ENCODE data around the gene VAV1. TPM values are rescaled to one million over a fixed set of nuclear protein-coding genes. Genes with fewer than 3 reads are reported as not detected.

The VAV1 gene
- polyA plus RNA-seq, 1 experiment: not detected

DNA sequence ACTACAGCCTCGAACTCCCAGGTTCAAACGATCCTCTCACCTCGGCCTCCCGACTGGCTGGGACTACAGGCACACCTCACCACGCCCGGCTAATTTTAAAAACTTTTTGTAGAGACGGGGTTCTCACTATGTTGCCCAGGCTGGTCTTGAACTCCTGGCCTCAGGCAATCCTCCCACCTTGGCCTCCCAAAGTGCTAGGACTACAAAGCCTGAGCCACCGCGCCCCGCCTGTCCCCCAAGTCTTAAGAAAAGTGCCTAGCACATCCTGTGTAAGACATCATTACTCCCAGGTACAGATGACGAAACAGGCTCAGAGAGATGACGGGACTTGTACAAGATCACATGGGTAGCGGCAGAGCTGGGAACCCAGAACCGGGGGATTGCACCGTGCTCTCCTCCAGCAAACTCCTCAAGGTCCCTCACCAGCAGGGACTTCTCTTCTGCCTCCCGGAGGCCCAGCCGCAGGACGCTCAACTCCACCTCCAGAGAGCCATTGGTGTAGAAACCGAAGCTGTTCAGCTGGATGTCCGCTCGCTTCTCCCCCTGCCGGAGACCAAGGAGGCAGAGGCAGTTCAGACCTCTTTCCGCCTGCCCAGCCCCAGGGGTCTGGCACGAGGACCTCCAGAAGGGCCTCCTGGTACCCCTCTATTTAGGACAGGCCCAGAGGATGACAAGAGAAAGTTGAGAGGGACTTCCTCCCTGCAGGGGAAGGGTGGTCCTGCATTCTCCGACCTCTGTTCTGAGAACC, 36.2 kb upstream of the VAV1 start:
- CTCF ChIA-PET: interaction anchor here (0.8 to 6.6 kb wide), 15 partner anchors 8 to 220 kb away, joined by 3 to 51 read pairs (median 4); partner anchors contain the start of gene C3
- TF ChIP-seq, protein P1, sequence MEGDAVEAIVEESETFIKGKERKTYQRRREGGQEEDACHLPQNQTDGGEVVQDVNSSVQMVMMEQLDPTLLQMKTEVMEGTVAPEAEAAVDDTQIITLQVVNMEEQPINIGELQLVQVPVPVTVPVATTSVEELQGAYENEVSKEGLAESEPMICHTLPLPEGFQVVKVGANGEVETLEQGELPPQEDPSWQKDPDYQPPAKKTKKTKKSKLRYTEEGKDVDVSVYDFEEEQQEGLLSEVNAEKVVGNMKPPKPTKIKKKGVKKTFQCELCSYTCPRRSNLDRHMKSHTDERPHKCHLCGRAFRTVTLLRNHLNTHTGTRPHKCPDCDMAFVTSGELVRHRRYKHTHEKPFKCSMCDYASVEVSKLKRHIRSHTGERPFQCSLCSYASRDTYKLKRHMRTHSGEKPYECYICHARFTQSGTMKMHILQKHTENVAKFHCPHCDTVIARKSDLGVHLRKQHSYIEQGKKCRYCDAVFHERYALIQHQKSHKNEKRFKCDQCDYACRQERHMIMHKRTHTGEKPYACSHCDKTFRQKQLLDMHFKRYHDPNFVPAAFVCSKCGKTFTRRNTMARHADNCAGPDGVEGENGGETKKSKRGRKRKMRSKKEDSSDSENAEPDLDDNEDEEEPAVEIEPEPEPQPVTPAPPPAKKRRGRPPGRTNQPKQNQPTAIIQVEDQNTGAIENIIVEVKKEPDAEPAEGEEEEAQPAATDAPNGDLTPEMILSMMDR (IDR thresholded peaks at IDR 0.05; ENCODE audit: insufficient read depth, low read depth, low read length): peak; percentile 81
- H3K4me3 ChIP-seq (ENCODE audit: low read depth, low read length): peak overlapping the region; percentile 84
- H3K36me3 ChIP-seq (ENCODE audit: control insufficient read depth, insufficient read depth, low read length): peaks cover 13% of the 10 kb centered on the region
- DNase-seq (ENCODE audit: low read depth): peak; percentile 31
- no peaks in the 10 kb centered on the region for H3K27me3 ChIP-seq (ENCODE audit: control insufficient read depth, insufficient read depth, low read length)
- POLR2A ChIA-PET: interaction anchor here (0.5 kb wide), 1 partner anchor 527 kb away, joined by 6 read pairs; no protein-coding TSS in a partner anchor

- TF ChIP-seq, protein P1 (IDR thresholded peaks at IDR 0.05; ENCODE audit: insufficient read depth, low read depth, low read length): no peak
- ChIA-PET CTCF (interaction anchor here (0.8 to 6.6 kb wide), 12 partner anchors 9 to 219 kb away, joined by 3 to 51 read pairs (median 4); partner anchors contain the start of gene C3), POLR2A (interaction anchor here (0.5 to 0.6 kb wide), 2 partner anchors 527 to 1183 kb away, joined by 5 to 6 read pairs; partner anchors contain the start of gene SNAPC2)
- DNase-seq (ENCODE audit: low read depth): no peak
- Histone ChIP-seq H3K36me3 (ENCODE audit: control insufficient read depth, insufficient read depth, low read length) (peaks cover 10% of the 10 kb centered on the region), H3K4me3 (ENCODE audit: low read depth, low read length) (peak overlapping the region; percentile 84), H3K27me3 (ENCODE audit: control insufficient read depth, insufficient read depth, low read length) (no peaks in the 10 kb centered on the region)
Observed at GRCh38 chr19:6736917-6737283, 35.6 kb upstream of the VAV1 start.

- TF ChIP-seq, protein P1 (IDR thresholded peaks at IDR 0.05; ENCODE audit: insufficient read depth, low read depth, low read length): no peak
- Histone ChIP-seq H3K4me3 (ENCODE audit: low read depth, low read length) (peak within 1 kb of the TSS; percentile 84), H3K36me3 (ENCODE audit: control insufficient read depth, insufficient read depth, low read length) (peaks cover 9% of the 10 kb centered on the region; the same call in 1 of the 2 replicates), H3K27me3 (ENCODE audit: control insufficient read depth, insufficient read depth, low read length) (no peaks in the 10 kb centered on the region)
- POLR2A ChIA-PET: interaction anchor here (0.6 kb wide), 1 partner anchor 1183 kb away, joined by 5 read pairs; the partner anchor contains the start of gene SNAPC2
- peak; percentile 100 for DNase-seq (ENCODE audit: low read depth)
- CTCF ChIA-PET: interaction anchor here (0.6 to 6.6 kb wide), 12 partner anchors 8 to 219 kb away, joined by 3 to 51 read pairs (median 4); partner anchors contain the start of gene C3
Observed at GRCh38 chr19:6737284-6737872, 35.1 kb upstream of the VAV1 start, which contains the start of gene GPR108. TSS of gene GPR108 (minus strand) at chr19:6737580. CDS start at chr19:6737576, 4 bp downstream.

DNA sequence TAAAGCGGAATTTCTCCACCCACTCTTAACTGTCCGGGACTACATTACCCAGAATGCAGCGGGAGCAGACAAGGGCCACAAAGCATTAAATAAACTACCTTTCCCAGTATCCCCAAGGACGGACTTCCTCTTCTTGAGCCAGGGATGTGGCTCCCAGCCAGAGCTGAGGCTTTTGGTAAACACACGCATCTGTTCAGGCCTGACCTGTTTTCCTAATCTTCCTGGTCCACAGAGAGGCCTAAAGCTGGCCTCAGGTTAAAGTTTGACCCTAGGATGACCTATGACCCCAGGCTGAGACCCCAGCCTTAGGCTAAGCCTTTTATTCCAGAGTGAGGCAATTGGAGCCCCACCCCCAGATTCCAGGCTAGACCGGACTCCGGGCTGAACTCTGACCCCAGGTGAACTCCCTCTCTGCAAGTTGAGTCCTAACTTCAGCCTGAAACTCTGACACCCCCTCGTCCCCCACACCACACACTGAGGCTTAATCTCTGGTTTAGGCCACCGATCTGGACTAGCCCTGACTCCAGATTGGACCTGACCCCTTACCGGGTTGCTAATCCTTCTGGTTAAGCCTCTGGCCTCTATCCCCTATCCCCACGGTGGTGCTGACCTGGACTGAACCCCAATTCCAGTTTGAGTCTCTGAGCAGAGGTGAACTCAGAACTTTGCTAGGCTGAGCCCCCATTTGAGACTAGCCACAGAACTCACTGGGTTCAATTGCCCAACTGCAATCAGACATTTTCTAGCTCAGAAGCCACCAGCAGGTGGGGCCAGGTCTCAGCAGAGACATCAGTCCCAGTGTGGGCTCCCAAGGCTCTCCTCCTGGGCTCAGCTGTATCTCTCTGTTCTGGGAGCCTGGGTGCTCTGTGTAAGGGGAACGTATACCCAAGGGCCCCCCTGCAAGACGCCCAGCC, 34.4 kb upstream of the VAV1 start:
- no peaks in the 10 kb centered on the region for H3K27me3 ChIP-seq (ENCODE audit: control insufficient read depth, insufficient read depth, low read length)
- TF ChIP-seq, protein P1 (IDR thresholded peaks at IDR 0.05; ENCODE audit: insufficient read depth, low read depth, low read length): peak; percentile 79
- H3K36me3 ChIP-seq (ENCODE audit: control insufficient read depth, insufficient read depth, low read length): peaks cover 5% of the 10 kb centered on the region
- ChIA-PET POLR2A (interaction anchor here (0.6 kb wide), 1 partner anchor 1182 kb away, joined by 5 read pairs; the partner anchor contains the start of gene SNAPC2), CTCF (interaction anchor here (0.6 to 6.6 kb wide), 14 partner anchors 9 to 222 kb away, joined by 3 to 51 read pairs (median 3); partner anchors contain the start of gene C3)
- no peak for DNase-seq (ENCODE audit: low read depth)
- no peak overlapping the region for H3K4me3 ChIP-seq (ENCODE audit: low read depth, low read length)

Measured in BJ (cell line).